ENCODE results near the gene SYNDIG1. TPM values are rescaled to one million over a fixed set of nuclear protein-coding genes. Genes with fewer than 3 reads are reported as not detected.
"Not testable (repeated sequence)": the region's sequence is repeated elsewhere in the genome, so short reads cannot be mapped to it uniquely, and the experiment has no call there.

SYNDIG1 gene
- total RNA-seq, 2 donors from 2014 or later: 0.73 to 4.5 TPM

DNA sequence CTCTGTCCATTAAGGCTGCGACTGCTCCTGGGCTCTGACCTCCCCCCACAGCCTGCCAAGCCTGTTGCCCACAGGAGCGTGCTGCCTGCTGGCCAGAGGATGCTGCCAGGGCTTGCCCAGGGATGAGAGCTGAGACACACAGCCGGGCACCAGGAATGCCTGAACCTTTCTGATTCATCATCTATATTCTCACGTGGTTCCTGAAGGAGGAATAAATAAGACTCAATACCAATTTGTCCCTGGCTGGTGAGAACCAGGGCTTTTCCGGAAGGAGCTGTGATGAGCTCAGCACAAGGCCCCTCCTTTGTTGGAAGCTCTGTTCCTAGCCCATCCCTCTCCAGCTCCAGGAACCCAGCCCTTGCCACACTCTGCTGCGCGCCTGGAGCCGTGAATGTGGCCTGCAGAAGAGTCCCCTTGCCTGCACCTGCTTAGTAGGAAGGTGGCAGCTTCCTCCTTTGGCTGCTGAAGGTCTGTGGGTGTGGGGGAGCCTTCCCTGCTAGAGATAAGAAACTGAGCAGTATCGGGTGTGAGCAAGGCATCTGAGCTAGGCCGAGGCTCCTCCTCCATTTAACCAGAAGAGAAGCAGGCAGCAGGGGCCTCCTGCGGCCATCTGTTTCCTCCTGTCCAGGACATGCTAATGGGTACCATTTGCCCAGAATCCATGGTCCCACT, 37.9 kb downstream of the SYNDIG1 start:
- Histone ChIP-seq H3K9me3 (no peaks in the 10 kb centered on the region), H3K4me3 (no peak overlapping the region), H3K27me3 (replicated peaks; ENCODE audit: insufficient read depth) (no peaks in the 10 kb centered on the region), H3K36me3 (no peaks in the 10 kb centered on the region), H3K4me1 (replicated peaks) (no peaks in the 10 kb centered on the region), H3K27ac (no peak overlapping the region)
- 65% methylated on average over 11 of the region's 11 CpGs for WGBS
- DNase-seq (ENCODE audit: low spot score): no peak
- TF ChIP-seq, protein P1, sequence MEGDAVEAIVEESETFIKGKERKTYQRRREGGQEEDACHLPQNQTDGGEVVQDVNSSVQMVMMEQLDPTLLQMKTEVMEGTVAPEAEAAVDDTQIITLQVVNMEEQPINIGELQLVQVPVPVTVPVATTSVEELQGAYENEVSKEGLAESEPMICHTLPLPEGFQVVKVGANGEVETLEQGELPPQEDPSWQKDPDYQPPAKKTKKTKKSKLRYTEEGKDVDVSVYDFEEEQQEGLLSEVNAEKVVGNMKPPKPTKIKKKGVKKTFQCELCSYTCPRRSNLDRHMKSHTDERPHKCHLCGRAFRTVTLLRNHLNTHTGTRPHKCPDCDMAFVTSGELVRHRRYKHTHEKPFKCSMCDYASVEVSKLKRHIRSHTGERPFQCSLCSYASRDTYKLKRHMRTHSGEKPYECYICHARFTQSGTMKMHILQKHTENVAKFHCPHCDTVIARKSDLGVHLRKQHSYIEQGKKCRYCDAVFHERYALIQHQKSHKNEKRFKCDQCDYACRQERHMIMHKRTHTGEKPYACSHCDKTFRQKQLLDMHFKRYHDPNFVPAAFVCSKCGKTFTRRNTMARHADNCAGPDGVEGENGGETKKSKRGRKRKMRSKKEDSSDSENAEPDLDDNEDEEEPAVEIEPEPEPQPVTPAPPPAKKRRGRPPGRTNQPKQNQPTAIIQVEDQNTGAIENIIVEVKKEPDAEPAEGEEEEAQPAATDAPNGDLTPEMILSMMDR (IDR thresholded peaks at IDR 0.05): no peak
- TF ChIP-seq POLR2A (IDR thresholded peaks at IDR 0.05) (no peak), POLR2AphosphoS5 (IDR thresholded peaks at IDR 0.05) (no peak)
- intact Hi-C loops (cut with DNase I): no loop called here

GRCh38 chr20:24512441-24512840, 43.0 kb downstream of the SYNDIG1 start:
- H3K36me3 ChIP-seq; DNase-seq (ENCODE audit: low spot score); H3K9me3 ChIP-seq; H3K27me3 ChIP-seq (replicated peaks; ENCODE audit: insufficient read depth); H3K4me3 ChIP-seq; intact Hi-C loops (cut with DNase I); H3K4me1 ChIP-seq (replicated peaks); H3K27ac ChIP-seq: not testable (repeated sequence)
- WGBS: 55% methylated on average over 11 of the region's 11 CpGs

- no peaks in the 10 kb centered on the region for H3K9me3 ChIP-seq
- H3K27ac ChIP-seq: no peak overlapping the region
- intact Hi-C loops (cut with DNase I): no loop called here
- no peak for DNase-seq (ENCODE audit: low spot score)
- H3K4me3 ChIP-seq: no peak overlapping the region
- 67% methylated on average over 6 of the region's 6 CpGs for WGBS
- TF ChIP-seq, protein P1 (IDR thresholded peaks at IDR 0.05): no peak
- TF ChIP-seq POLR2AphosphoS5 (IDR thresholded peaks at IDR 0.05) (no peak), POLR2A (IDR thresholded peaks at IDR 0.05) (no peak)
- no peaks in the 10 kb centered on the region for H3K27me3 ChIP-seq (replicated peaks; ENCODE audit: insufficient read depth)
- no peaks in the 10 kb centered on the region for H3K36me3 ChIP-seq
- H3K4me1 ChIP-seq (replicated peaks): no peaks in the 10 kb centered on the region
Measured at GRCh38 chr20:24518515-24518914, 49.1 kb downstream of the SYNDIG1 start.

GRCh38 chr20:24519476-24519875, 50.0 kb downstream of the SYNDIG1 start:
- WGBS: 88% methylated on average over 6 of the region's 6 CpGs
- no peak for DNase-seq (ENCODE audit: low spot score)
- Histone ChIP-seq H3K4me1 (replicated peaks) (no peaks in the 10 kb centered on the region), H3K36me3 (no peaks in the 10 kb centered on the region), H3K27me3 (replicated peaks; ENCODE audit: insufficient read depth) (no peaks in the 10 kb centered on the region), H3K9me3 (no peaks in the 10 kb centered on the region), H3K27ac (no peak overlapping the region), H3K4me3 (no peak overlapping the region)
- TF ChIP-seq, protein P1 (IDR thresholded peaks at IDR 0.05): no peak
- TF ChIP-seq POLR2A (IDR thresholded peaks at IDR 0.05) (no peak), POLR2AphosphoS5 (IDR thresholded peaks at IDR 0.05) (no peak)
- intact Hi-C loops (cut with DNase I): no loop called here

- no peak for DNase-seq (ENCODE audit: low spot score)
- no peak for TF ChIP-seq POLR2AphosphoS5 (IDR thresholded peaks at IDR 0.05)
- no peak for TF ChIP-seq POLR2A (IDR thresholded peaks at IDR 0.05)
- TF ChIP-seq, protein P1 (IDR thresholded peaks at IDR 0.05): no peak
- Histone ChIP-seq H3K27me3 (replicated peaks; ENCODE audit: insufficient read depth) (no peaks in the 10 kb centered on the region), H3K9me3 (no peaks in the 10 kb centered on the region), H3K27ac (no peak overlapping the region), H3K4me3 (no peak overlapping the region), H3K36me3 (no peaks in the 10 kb centered on the region), H3K4me1 (replicated peaks) (no peaks in the 10 kb centered on the region)
- WGBS: 91% methylated on average over 3 of the region's 3 CpGs
- intact Hi-C loops (cut with DNase I): no loop called here
Measured at GRCh38 chr20:24521032-24521431, 51.6 kb downstream of the SYNDIG1 start.

Data from prostate gland (tissue), 2 donors.